ENCODE measurements around the gene CIROP.

Gene CIROP

DNA sequence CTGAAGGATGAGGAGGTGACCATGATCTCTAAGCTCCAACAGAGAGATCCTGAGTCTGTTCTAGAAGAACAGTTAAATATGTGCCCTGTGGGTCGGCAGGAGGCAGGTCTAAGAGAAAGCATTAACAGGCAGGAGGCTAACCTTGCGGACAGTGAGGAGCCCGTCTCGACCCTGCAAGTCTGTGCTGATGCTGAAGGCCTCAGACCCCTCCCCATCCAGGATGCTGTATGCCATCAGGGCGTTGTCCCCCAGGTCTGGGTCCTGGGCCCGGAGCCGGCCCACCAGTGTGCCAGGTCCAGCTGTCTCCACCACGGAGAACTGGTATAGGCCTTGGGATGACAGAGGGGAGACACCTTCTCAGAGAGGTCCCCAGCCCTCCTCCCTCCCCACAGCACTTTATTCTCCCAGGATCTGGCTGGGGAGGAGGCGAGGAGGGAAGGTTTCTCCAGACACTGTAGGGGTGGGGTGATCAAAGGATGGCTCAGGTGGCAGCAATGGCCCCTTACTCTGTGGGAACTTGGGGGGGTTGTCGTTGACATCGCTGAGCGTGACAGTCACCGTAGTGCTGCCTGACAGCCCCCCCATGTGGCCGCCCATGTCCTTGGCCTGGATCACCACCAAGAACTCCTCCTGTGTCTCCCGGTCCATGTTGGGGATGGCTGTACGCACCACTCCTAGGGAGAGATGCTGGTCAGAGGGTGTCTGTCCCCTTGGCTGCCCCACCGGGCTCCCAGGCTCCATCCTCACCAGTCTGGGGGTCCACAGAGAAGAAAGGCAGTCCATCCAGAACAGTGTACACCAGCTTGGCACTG lies 50.6 kb downstream of the CIROP start:
- in situ Hi-C loops (cut with MboI; ENCODE audit: low sequenced_read_pairs) = no loop called here

DNA sequence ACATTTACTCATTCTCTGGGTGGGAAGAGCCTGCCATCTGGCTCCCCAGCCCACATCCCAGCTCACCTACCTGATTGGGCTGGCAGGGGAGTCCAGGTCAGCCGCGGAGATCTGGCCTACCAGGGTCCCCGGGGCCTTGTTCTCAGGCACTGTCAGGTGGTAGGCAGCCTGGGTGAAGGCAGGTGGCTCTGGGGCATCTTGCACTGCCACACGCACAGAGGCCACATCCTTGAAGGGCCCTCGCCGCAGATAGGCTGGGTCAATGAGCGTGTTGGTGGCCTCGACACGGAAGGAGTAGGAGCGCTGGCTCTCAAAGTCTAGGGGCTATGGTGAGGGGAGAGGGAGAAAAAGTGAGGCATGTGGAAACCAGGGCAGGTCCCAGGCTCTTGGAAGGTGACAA lies 51.4 kb downstream of the CIROP start:
- in situ Hi-C loops (cut with MboI; ENCODE audit: low sequenced_read_pairs) = no loop called here

- in situ Hi-C loops (cut with MboI; ENCODE audit: low sequenced_read_pairs) = no loop called here
Measured at GRCh38 chr14:23052671-23053070, 52.1 kb downstream of the CIROP start.

GRCh38 chr14:23052182-23052623 lies 52.6 kb downstream of the CIROP start:
- in situ Hi-C loops (cut with MboI; ENCODE audit: low sequenced_read_pairs) = no loop called here

- in situ Hi-C loops (cut with MboI; ENCODE audit: low sequenced_read_pairs) = no loop called here
Measured at GRCh38 chr14:23051141-23052057, 53.4 kb downstream of the CIROP start.
